ENCODE measurements around the gene ALG6. TPM values are rescaled to one million over a fixed set of nuclear protein-coding genes. Genes with fewer than 3 reads are reported as not detected.
A peak's percentile ranks its signal among the peaks of the same experiment; 100 is the strongest.
"Not testable (repeated sequence)": the region's sequence is repeated elsewhere in the genome, so short reads cannot be mapped to it uniquely, and the experiment has no call there.

Gene ALG6
- polyA plus RNA-seq, 1 donor = 33.0 TPM

DNA sequence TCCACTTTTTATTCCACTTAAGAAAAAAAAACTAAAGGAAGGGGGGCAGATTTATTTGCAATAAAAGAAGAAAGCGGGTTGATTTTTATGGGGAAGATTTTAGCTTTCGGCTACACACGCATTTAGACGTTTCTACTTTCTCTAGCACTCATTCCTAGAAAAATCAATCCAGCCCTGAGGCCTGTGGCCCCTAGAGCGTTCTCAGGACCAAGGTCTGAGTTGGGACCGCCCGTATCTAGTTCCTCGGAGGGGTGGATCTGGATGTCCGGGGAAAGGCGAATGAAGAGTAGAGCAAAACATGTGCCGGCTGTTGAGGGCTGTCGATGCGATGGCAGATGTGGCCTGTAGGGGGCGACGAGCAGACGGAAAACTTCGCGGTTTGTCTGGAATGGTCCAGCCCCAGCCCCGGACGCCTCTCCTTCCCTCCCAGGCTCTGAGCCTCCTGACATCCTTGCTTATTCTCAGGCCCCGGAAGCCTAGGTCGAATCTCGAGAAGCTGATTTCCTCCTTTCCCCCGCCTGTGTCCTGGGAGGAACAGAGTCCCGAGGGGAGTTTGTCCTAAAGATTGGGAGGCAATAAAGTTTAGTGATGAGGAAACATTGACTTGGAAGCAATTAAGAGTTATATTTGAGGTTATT is 39.9 kb upstream of the ALG6 start:
- no peak for DNase-seq

DNA sequence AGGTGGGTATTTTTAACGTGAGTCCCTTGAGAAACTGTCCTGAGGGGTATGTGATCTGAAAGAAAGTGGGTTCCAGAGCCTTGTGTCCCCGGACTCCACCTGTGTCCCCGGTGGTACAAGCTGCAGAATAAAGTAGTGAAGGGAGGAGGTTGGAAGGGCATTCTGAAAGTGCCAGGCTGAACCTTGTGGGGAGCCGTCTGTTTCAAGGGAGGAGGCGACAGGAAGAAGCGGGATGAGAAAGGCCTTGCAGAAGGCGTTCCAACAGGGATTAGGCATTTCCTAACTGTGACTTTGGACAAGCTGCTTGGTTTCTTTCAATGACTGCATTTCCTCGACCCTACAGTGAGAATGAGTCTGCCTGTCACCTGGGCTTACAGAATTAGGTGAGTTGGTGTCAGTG is 39.3 kb upstream of the ALG6 start:
- DNase-seq = no peak

DNA sequence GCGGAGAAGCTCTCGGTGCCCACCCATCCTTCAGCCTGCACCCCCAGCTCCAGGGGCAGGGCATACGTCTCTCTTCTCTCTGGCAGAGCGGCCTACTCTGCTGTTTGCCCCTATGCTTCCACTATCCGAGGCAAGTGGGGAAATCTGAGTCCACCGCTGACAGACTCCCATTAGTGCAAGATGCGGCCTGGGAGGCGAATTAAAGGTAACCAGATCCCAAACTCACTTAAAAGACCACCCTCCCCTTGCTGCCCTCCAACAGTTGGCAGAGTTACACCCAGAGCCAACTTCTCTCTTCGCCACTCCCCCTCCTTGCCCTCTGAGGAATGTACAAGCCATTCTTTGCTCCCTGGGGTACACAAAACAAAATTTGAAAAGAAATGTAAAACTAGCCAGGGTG is 38.6 kb upstream of the ALG6 start:
- no peak for DNase-seq

DNA sequence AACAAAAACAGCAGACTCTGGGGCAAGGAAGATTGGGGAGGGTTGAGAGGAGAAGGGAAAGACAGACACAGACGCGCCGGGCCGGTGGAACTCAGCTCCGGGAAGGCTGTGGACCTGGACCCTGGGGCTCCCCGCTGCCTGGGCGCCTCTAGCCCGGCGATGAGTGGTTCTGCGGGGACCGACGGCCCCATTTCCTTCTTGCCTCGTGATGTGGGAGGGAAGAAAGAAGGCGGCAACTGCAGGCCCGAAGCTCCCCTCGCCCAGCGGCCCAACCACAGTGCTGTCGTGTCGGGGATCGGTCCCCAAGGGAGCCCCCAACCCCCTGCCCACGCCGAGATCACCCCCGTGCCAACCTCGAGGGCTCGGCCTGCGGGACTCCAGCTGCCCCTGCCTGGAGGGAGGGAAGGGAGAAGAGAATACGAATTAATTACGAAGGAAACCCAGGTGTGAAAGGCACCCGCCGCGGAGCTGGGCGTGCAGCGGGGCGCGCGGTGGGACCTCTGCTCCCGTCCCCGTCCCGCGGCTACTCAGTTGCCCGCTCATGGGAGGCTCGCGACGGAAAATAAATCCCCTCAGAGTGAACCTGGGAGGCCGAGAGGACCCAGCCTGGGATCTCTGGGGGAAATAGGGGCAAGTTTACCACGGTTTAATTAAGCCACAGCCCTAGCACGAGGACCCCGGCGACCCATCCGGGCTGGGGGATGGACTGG is 37.7 kb upstream of the ALG6 start:
- no peak for DNase-seq

DNA sequence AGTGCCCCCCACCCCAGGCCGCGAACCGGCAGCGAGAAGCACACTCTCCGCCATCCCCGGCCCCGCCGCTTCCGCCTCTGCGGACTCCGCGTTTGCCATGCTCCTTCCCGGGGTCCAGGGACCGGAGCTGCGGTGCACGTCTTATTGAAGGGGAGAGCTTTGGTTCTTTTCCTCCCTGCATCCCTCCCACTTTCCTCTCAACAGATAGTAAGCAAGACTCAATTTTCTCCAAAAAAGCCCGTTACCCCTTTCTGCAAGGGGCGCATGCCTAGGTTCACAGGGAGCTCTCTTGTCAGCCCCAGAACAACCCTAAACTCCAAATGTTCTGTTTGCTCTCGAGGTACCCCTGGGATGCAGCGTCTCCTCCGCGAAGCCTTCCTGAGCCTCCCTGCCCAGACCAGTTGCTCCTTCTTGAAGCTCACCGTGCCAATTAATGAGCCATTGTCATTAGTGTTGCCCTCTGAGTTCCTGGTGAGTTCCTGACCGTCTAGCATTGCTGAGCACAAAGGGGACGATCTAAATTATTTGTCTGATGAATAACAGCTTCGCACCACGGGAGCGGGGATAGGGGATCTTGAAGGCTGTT is 37.0 kb upstream of the ALG6 start:
- no peak for DNase-seq

DNA sequence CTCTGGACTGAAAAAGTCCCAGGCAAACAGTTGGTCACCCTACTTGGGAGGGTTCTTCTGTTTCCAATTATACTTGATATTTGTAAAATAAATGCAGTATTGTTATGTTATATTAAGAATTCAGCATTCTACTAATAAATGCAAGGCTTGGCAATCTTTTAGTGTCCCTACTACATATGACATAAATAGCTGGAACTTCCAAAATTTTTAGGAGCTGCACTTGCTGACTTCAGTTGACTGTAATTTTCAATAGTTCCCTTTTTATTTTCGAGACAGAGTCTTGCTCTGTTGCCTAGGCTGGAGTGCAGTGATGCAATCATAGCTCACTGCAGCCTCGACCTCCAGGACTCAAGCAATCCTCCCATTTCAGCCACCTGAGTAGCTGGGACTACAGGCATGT is 25.0 kb upstream of the ALG6 start:
- DNase-seq = no peak

DNA sequence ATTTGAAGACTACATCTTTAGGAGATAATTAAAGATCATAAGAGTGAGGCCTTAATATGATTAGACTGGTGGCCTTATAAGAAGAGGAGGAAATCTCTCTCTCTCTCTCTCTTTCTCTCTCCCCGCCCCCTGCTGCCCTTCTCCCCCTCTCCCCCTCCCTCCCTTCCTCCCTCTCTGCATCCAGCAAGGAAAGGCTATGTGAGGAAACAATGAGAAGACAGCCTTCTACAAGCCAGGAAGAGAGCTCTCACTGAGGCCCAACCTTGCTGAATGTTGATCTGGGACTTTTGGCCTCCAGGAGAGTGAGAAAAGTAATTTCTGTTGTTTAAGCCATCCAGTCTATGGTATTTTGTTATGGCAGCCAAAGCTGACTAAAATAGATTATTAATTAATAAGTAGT is 23.5 kb upstream of the ALG6 start:
- no peak for DNase-seq

DNA sequence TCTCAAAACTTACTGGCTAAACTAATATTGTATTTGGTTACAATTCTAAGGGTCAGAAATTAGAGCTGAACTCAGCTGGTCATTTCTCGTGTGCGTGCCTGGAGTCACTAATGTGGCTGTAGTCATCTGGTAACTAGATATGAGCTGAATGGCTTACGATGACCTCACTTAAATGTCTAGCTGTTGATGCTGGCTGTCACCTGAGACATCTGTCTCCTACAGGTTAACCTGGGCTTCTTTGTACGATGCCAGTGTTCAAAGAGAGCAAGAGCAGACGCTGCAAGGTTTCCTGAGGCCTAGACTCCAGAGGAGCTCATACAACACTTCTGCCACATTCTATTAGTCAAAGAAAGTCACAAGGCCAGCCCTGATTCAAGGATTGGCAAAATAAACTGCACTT is 17.1 kb upstream of the ALG6 start:
- DNase-seq = no peak

DNA sequence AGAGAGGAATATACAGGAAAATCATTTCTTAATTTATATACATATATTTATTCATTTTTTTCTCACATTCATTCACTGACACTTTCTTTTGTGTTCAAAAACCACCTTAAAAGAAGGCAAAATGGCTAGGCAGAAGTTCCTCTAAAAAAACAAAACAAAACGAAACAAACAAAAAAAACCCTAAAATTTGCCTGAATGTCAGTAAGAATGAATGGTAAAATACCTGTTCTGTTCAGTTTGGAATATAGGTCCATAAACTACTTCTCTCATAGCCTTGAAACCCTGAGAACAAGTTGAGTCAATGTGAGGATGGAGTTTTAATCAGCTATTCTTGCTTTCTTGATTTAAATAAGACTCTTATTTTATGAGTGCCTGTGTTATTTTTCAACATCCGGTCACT is 14.7 kb upstream of the ALG6 start:
- DNase-seq = no peak

DNA sequence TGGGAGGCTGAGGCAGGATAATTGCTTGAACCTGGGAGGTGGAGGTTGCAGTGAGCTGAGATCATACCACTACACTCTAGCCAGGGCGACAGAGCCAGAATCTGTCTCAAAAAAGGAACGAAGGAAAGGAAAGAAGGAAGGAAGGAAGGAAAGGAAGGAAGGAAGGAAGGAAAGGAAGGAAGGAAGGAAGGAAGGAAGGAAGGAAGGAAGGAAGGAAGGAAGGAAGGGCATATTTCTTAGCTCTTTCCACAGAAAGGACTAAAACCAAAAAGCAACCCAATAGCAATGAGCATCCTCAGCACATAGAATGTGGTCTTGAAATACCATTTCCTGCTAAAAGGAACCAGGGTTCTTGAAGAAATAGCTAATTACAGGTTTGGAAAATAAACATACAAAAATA is 11.2 kb upstream of the ALG6 start:
- DNase-seq = not testable (repeated sequence)

DNA sequence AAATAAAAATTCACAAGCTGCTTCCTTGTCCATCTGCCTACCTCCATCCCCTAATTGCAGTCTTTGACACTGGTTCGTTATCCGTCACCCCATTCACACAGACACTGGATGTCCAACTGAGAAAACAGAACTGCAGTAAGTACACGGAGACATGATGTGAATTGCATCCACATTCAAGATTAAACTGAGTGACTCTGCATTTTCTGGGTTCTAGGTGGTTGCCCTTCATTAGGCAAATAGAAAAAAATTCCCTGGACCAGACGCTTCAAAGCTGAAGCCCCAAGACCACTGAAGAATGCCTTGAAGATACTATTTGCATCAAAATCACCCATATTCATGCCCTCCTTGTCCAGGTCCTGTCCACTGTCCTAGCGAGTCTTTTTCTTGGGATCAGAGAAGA is 7.9 kb upstream of the ALG6 start:
- DNase-seq = no peak

DNA sequence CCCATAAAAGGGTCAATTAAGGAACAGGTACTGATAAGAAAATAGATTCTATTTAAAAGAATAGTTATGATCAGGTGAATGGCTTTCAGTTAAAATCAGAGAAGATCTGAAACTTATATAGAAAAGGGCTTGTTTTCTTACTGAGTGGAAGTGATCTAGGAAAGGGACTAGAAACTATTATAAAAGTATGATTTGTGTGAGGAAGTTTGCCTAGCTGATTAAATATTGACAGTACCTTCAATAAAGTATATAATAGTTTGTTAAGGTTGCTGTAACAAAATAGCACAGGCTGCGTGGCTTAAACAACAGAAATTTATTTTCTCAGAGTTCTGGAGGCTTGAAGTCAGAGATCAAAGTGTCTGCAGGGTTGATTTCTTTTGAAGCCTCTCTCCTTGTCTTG is 5.4 kb upstream of the ALG6 start:
- no peak for DNase-seq

DNA sequence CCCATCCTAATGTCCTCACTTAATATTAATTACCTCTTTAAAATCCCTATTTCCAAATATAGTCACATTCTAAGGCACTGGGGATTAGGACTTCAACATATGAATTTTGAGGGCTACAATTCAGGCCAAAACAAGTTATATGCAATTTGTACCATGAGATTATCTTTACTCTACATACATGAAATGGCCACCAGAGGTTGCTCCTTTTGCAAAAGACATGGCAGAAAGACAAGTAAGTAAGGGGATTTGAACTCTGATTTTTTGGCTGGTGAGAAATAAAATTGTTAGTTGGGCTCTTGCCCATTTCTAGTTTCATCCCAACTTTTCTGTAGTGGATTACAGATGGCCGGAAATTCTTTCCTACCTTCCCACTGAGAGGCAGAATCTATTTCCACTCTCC is 4.8 kb upstream of the ALG6 start:
- DNase-seq = no peak

DNA sequence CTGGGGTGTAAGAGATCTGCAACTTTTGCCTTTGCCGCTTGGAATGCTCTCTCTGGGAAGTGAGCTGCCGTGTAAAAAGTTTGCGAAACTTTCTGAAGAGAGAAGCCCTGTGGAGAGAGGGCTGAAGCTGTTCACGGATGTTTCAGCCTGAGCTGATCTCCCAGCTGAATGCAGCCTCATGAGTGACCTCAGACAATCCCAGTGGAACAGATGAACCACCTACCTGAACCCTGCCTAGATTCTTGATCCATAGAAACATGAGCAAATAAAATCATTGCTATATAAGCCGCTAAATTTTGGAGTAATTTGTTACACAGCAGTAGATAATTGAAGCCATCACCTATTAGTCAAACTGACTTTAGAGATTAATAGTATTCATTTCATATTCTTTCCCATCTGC is 4.4 kb upstream of the ALG6 start:
- no peak for DNase-seq

DNA sequence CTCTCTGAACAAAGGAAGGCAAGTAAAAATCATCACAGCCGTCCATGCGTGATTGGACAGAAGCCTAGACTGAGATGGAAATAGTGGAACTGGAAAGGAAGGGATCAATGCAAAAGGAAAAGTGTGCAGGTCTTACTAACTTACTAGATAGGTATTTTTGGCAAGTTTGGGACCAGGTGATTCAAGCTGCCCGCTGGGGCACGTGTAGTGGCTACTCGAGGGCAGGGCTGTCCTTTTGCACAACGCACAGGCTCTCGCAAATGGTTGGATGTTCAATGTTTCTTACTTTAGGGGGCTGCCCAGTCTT is 566 bp upstream of the ALG6 start:
- DNase-seq = no peak

DNA sequence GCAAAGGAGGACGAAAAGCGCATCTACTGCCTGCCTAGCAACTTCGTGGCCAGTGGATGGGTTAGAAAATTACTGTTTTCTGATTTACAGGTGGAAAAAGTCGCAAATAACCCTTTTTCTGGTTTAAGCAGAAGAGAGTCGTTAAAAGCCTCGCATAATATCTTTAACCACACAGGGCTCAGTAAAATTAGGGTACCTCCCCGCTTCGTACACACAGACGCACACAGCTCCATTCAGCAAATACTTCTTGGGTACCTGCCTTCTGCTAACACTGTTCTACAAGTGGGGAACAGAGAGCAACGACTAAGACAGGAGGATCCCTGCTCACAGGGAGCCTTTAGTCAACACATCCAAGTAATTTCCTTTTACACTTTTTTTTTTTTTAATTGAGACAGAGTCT is 704 bp downstream of the ALG6 start:
- DNase-seq = no peak

DNA sequence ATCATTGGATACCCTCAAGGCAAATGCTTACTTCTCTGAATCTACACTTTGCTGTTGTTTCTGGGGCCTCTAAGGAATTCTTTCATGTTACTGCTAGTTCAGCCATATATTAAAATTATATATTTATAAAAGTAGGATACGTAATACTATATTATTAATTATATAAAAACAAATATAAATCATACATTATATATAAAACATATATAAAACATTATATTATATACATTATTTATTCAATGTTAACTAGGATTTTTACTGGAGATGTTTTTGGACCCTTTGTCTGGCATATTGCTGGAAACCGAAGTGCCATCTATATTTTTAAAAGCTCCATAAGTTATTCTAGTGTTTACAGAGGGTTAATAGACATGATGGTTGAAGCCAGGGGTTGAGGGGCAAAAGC is 12.2 kb downstream of the ALG6 start:
- no peak for DNase-seq

DNA sequence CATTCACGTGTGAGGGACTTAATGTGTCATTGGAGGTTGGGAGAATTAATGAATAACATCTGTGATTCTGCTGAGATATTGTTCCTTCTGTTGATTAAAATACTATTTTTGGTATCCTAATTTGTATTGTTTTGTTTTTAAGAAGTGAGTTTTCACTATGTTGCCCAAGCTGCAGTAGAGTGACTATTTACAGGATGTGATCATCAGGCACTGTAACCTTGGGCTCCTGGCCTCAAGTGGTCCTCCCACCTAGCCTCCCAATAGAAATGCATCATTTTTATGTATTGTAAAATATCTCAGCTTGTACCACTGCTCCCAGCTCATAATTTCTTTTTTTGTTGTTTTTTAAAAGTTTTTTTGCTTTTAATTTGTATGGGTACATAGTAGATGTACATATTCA is 14.3 kb downstream of the ALG6 start:
- no peak for DNase-seq

DNA sequence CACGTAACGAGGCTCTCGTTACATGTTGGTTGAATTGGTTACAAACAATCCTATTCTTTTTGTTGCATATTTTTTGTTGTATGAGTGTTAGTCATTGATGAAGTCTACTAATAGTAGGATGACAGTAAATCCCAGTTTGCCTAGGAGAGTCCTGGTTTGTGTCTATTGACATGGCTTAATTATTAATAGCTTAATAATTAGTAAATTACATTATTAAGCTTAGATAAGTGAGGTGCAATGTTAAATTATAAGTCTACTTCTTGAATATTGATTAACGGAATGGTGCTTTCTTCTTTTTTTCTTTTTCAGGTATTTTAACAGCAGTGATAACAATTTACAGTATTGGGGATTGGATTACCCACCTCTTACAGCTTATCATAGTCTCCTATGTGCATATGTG is 34.5 kb downstream of the ALG6 start:
- no peak for DNase-seq

DNA sequence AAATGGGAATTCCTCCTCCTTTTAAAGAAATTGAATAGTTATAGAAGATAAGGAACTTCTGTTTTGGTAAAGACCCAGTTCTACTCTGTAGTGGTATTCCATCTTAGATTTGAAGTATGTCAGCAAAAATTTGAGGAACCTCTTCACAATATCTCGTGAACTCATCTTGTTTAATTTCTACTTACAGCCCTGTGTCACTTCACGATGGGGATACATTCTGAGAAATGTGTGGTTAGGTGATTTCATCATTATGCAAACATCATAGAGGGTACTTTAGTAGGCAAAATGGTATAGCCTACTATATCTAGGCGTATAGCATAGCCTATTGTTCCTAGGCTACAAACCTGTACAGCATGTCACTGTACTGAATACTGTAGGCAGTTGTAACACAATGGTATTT is 36.0 kb downstream of the ALG6 start:
- no peak for DNase-seq

DNA sequence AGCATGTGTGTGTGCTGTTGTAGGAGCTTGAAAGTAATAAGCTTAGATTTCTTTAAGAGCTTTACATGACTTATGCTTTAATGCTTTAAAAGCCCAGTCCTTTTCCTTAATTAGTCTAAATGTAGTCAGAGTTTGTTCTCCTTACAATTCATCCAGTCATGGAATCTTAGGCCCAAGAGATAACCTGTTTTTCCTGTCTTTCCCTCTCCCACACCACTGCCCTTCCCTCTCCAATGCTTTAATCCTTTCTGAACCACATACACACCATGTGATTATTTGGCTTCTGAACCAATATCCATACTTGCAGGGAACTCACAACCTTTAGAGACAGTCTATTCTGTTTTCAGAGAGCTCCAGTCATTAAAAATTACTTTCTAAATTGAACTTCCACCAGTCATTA is 37.6 kb downstream of the ALG6 start:
- DNase-seq = peak; percentile 2

DNA sequence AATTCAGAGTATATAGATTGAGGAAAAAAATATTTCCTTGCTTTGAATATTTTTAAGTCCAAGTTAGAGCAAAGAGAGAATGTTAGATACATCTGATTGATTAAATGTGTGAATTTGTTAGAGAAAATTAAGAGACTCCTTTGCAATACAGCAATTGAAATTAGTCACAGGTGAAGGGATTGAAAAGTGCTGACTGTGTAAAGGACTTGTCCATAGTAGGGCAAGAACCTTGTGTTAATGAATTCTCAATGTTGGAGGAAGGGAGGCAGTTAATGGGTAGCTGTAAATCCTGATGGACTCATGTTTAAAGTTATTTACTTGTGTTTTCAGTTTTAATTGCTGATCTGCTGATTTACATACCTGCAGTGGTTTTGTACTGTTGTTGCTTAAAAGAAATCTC is 38.6 kb downstream of the ALG6 start:
- no peak for DNase-seq

DNA sequence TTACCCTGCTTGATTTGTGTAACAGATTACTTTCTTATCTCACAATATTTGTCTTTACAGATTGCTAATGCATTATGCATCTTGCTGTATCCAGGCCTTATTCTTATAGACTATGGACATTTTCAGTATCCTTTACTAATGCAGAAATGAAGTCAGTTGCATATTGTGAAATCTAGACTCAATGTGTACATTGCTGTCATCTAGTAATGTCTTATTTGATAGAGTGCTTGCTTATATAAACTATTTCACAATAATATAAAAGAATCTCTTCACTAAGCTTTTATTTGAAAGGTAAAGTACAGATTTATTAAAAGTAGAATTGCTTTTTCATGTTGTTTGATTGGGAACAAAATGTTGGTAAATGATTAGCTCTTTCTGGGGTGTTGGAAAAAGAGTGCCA is 39.6 kb downstream of the ALG6 start:
- no peak for DNase-seq

DNA sequence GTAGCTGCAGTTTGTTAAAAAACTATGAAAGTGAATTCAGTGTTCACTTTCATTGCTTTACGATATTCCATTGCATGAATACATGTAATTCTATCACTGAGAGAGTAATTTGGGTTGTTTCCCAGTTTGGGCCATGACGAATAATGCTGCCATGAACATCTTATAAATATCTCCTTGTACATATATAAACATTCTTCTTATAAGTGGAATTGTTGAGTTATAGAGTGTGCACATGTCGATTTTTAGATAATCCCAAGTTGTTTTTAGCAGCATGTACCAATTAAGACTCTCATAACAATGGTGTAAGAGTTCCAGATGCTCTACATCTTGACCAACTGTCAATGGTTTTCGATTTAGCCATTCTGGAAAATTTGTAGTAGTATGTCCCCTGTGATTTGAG is 40.9 kb downstream of the ALG6 start:
- no peak for DNase-seq

Measured in left kidney (tissue), 2 donors.